IMR-90 (cell line): ENCODE results near the gene CRYGN. TPM values are rescaled to one million over a fixed set of nuclear protein-coding genes. Genes with fewer than 3 reads are reported as not detected.

ENCODE experiments used
- ATAC-seq: fragments of 200-7000 bp; cut with Tn5 transposase; 2 replicates; pipeline ENCODE4 v1.9.1; 2020; ENCODE audit warnings: low read depth, mild to moderate bottlenecking, moderate library complexity
- BruUV-seq: library from RNA; stranded (reverse); fragments of 400-500 nt; replicated peaks from 2 replicates; lab custom pipeline; 2021; lab: Mats Ljungman, UMichigan
- CTCF ChIA-PET: fragments of 300-600 bp; formaldehyde crosslinking; extraction: SDS; loops from one replicate; lab custom pipeline; 2021; ENCODE audit warnings: antibody characterized with exemption; lab: Yijun Ruan, JAX
- POLR2A ChIA-PET: fragments of 300-600 bp; sonication (Branson Sonifier 250); formaldehyde crosslinking; loops from one replicate; lab custom pipeline; 2022; ENCODE audit warnings: antibody characterized with exemption; ENCODE audit not compliant: unreplicated experiment; lab: Charles Lee
- DNase-seq: peaks from one replicate; pipeline ENCODE4 v3.0.0; 2013
- H2AFZ ChIP-seq: replicated peaks from 2 replicates; pipeline ENCODE3; 2013; ENCODE audit warnings: low read length, mild to moderate bottlenecking; ENCODE audit not compliant: poor library complexity
- H2AK5ac ChIP-seq: 2 replicates; pipeline ENCODE4 v1.6.1; 2013; ENCODE audit warnings: low read depth, low read length, inconsistent platforms
- H2AK9ac ChIP-seq: replicated peaks from 2 replicates; pipeline ENCODE3; 2013; ENCODE audit warnings: mild to moderate bottlenecking, low read depth, low read length, moderate library complexity; ENCODE audit not compliant: poor library complexity
- H2BK120ac ChIP-seq: 2 replicates; pipeline ENCODE4 v1.6.1; 2013; ENCODE audit warnings: low read depth, low read length, inconsistent platforms
- H2BK15ac ChIP-seq: 3 replicates; pipeline ENCODE4 v1.6.1; 2013; ENCODE audit warnings: low read depth, low read length, inconsistent platforms
- H2BK20ac ChIP-seq: 2 replicates; pipeline ENCODE4 v1.6.1; 2013; ENCODE audit warnings: low read depth, mild to moderate bottlenecking, inconsistent platforms, low read length, moderate library complexity
- H2BK5ac ChIP-seq: 2 replicates; pipeline ENCODE4 v1.6.1; 2013; ENCODE audit warnings: mild to moderate bottlenecking, low read depth, low read length, inconsistent platforms; ENCODE audit not compliant: poor library complexity, severe bottlenecking
- H3K14ac ChIP-seq: replicated peaks from 2 replicates; pipeline ENCODE4 v1.6.1; 2013; ENCODE audit warnings: low read depth, low read length, inconsistent platforms
- H3K18ac ChIP-seq: 2 replicates; pipeline ENCODE4 v1.6.1; 2013; ENCODE audit warnings: low read depth, low read length, control low read depth
- H3K23ac ChIP-seq: 2 replicates; pipeline ENCODE4 v1.6.1; 2013; ENCODE audit warnings: low read depth, low read length, inconsistent platforms
- H3K27ac ChIP-seq: 2 replicates; pipeline ENCODE4 v1.5.1; 2013; ENCODE audit warnings: mild to moderate bottlenecking, control low read depth, low read length; ENCODE audit not compliant: insufficient read depth
- H3K27me3 ChIP-seq: 2 replicates; pipeline ENCODE4 v1.6.1; 2013; ENCODE audit warnings: low read length; ENCODE audit not compliant: control insufficient read depth, insufficient read depth
- H3K36me3 ChIP-seq: 2 replicates; pipeline ENCODE4 v1.6.1; 2013; ENCODE audit warnings: low read length, mixed read lengths; ENCODE audit not compliant: control insufficient read depth, insufficient read depth
- H3K4ac ChIP-seq: 2 replicates; pipeline ENCODE4 v1.6.1; 2013; ENCODE audit warnings: low read depth, low read length, inconsistent platforms
- H3K4me1 ChIP-seq: 2 replicates; pipeline ENCODE4 v1.6.1; 2013; ENCODE audit warnings: low read length, mixed read lengths; ENCODE audit not compliant: control insufficient read depth, insufficient read depth
- H3K4me2 ChIP-seq: 2 replicates; pipeline ENCODE4 v1.6.1; 2013; ENCODE audit warnings: low read depth, mild to moderate bottlenecking, control low read depth, low read length, moderate library complexity
- H3K4me3 ChIP-seq: 2 replicates; pipeline ENCODE4 v1.5.1; 2013; ENCODE audit warnings: low read depth, mild to moderate bottlenecking, control low read depth, low read length, moderate library complexity; ENCODE audit not compliant: insufficient read depth
- H3K56ac ChIP-seq: 2 replicates; pipeline ENCODE4 v1.6.1; 2013; ENCODE audit warnings: low read length, inconsistent platforms; ENCODE audit not compliant: insufficient read depth; ENCODE audit errors: extremely low read depth
- H3K79me1 ChIP-seq, 2 experiments: 2 replicates each; pipeline ENCODE4 v1.6.1; 2013; ENCODE audit warnings: low read length in 2 of 2, inconsistent platforms in 1 of 2, low read depth in 1 of 2
- H3K9ac ChIP-seq: 2 replicates; pipeline ENCODE4 v1.6.1; 2013; ENCODE audit warnings: low read depth, low read length, control low read depth
- H3K9me1 ChIP-seq: 2 replicates; pipeline ENCODE4 v1.6.1; 2013; ENCODE audit warnings: low read length, inconsistent platforms; ENCODE audit not compliant: insufficient read depth
- H3K9me3 ChIP-seq: 2 replicates; pipeline ENCODE4 v1.6.1; 2013; ENCODE audit warnings: low read length; ENCODE audit not compliant: control insufficient read depth, insufficient read depth
- H4K20me1 ChIP-seq: 2 replicates; pipeline ENCODE4 v1.6.1; 2013; ENCODE audit warnings: low read length, inconsistent platforms; ENCODE audit not compliant: insufficient read depth
- H4K5ac ChIP-seq: 2 replicates; pipeline ENCODE4 v1.6.1; 2013; ENCODE audit warnings: mild to moderate bottlenecking, low read depth, low read length, control low read depth
- H4K8ac ChIP-seq, 2 experiments: 2 replicates each; pipeline ENCODE4 v1.6.1; 2013; ENCODE audit warnings: low read depth in 2 of 2, low read length in 2 of 2, control low read depth in 1 of 2, inconsistent platforms in 1 of 2
- H4K91ac ChIP-seq: 2 replicates; pipeline ENCODE4 v1.6.1; 2013; ENCODE audit warnings: low read depth, low read length, inconsistent platforms; ENCODE audit not compliant: insufficient read depth
- BHLHE40 ChIP-seq: fragments of 150-350 bp; IDR thresholded peaks from 2 replicates; pipeline ENCODE4 v1.6.1; 2016; ENCODE audit warnings: mild to moderate bottlenecking, low read depth, low read length
- CEBPB ChIP-seq: IDR thresholded peaks from 2 replicates; pipeline ENCODE4 v1.6.1; 2012; ENCODE audit warnings: low read depth, low read length, improper control_type of control experiment
- CHD1 ChIP-seq: IDR thresholded peaks from 2 replicates; pipeline ENCODE4 v1.6.1; 2012; ENCODE audit warnings: low read depth, low read length, improper control_type of control experiment
- FOS ChIP-seq: fragments of 150-350 bp; IDR thresholded peaks from 2 replicates; pipeline ENCODE4 v1.6.1; 2016; ENCODE audit warnings: low read depth, low read length
- MAFK ChIP-seq: IDR thresholded peaks from 2 replicates; pipeline ENCODE4 v1.6.1; 2012; ENCODE audit warnings: low read depth, low read length, improper control_type of control experiment
- MAZ ChIP-seq: IDR thresholded peaks from 2 replicates; pipeline ENCODE4 v1.6.1; 2012; ENCODE audit warnings: low read depth, mild to moderate bottlenecking, low read length, improper control_type of control experiment, moderate library complexity, borderline replicate concordance
- MXI1 ChIP-seq: IDR thresholded peaks from 2 replicates; pipeline ENCODE4 v1.6.1; 2012; ENCODE audit warnings: low read depth, mild to moderate bottlenecking, low read length, moderate library complexity, borderline replicate concordance
- NFE2L2 ChIP-seq: fragments of 150-350 bp; IDR thresholded peaks from 2 replicates; pipeline ENCODE4 v1.6.1; 2016; ENCODE audit warnings: low read depth, mild to moderate bottlenecking, low read length
- POLR2A ChIP-seq: IDR thresholded peaks from 2 replicates; pipeline ENCODE4 v1.6.1; 2012; ENCODE audit warnings: mild to moderate bottlenecking, low read depth, low read length
- RAD21 ChIP-seq: IDR thresholded peaks from 2 replicates; pipeline ENCODE4 v1.6.1; 2012; ENCODE audit warnings: low read length, improper control_type of control experiment
- RCOR1 ChIP-seq: IDR thresholded peaks from 2 replicates; pipeline ENCODE4 v1.6.1; 2012; ENCODE audit warnings: mild to moderate bottlenecking, low read length, improper control_type of control experiment; ENCODE audit not compliant: insufficient replicate concordance
- RFX5 ChIP-seq: IDR thresholded peaks from 2 replicates; pipeline ENCODE4 v1.8.0; 2012; ENCODE audit warnings: low read depth, mild to moderate bottlenecking, low read length, moderate library complexity
- SMC3 ChIP-seq: fragments of 150-350 bp; IDR thresholded peaks from 2 replicates; pipeline ENCODE4 v1.6.1; 2016; ENCODE audit warnings: low read depth, mild to moderate bottlenecking, antibody characterized with exemption, low read length, moderate library complexity
- WGBS, 2 experiments: methylation state at CpG; one replicate each; pipeline versions ENCODE4 v1.1.5 to v1.1.7; 2013; ENCODE audit warnings: missing lambda C conversion rate in 2 of 2; ENCODE audit not compliant: insufficient read length in 1 of 2; ENCODE audit errors: extremely low coverage in 2 of 2; 5-methylcytosine and 5-hydroxymethylcytosine counted together
- dilution Hi-C: fragments of 300-500 bp; cut with HindIII; formaldehyde crosslinking; loops from one replicate; pipeline ENCODE4 v1.14.3; 2018; ENCODE audit warnings: low sequenced_read_pairs; ENCODE audit not compliant: unreplicated experiment
- in situ Hi-C: fragments of 300-500 bp; cut with MboI; formaldehyde crosslinking; loops from 3 replicates; pipeline ENCODE4 v1.14.3; 2019; ENCODE audit warnings: low sequenced_read_pairs, inconsistent platforms, mixed read lengths
- intact Hi-C: fragments of 100-400 bp; cut with micrococcal nuclease; formaldehyde crosslinking; loops from 2 replicates; pipeline ENCODE4 v1.10.0; 2022
- polyA plus RNA-seq, 3 experiments: library from polyadenylated mRNA; depleted of rRNA; stranded (reverse); fragments of >200 nt; gene quantifications; 2 replicates each; pipeline ENCODE4 v1.2.3, GENCODE V29; 2012; ENCODE audit warnings: low replicate concordance in 1 of 3
- total RNA-seq: library from RNA; depleted of rRNA; stranded (reverse); fragments of >200 nt; gene quantifications from 2 replicates; pipeline ENCODE4 v1.2.3, GENCODE V29; 2012
- TF ChIP-seq, protein P1 (sequence below): fragments of 150-350 bp; IDR thresholded peaks from 2 replicates; pipeline ENCODE4 v1.6.1; 2016; ENCODE audit warnings: low read depth, mild to moderate bottlenecking, low read length, moderate library complexity, borderline replicate concordance
- TF ChIP-seq, protein P2 (sequence below): conservative IDR thresholded peaks from 2 replicates; pipeline ENCODE4 v1.5.1; 2012; ENCODE audit warnings: mild to moderate bottlenecking, low read depth, low read length, improper control_type of control experiment
- TF ChIP-seq, protein P3 (sequence below): fragments of 150-350 bp; IDR thresholded peaks from 2 replicates; pipeline ENCODE4 v1.6.1; 2017; ENCODE audit warnings: mild to moderate bottlenecking, antibody characterized with exemption, low read length, low read depth

The CRYGN gene
- total and polyA plus RNA-seq, 2 of the 4 experiments (the other 2 are of a cell fraction): not detected

DNA sequence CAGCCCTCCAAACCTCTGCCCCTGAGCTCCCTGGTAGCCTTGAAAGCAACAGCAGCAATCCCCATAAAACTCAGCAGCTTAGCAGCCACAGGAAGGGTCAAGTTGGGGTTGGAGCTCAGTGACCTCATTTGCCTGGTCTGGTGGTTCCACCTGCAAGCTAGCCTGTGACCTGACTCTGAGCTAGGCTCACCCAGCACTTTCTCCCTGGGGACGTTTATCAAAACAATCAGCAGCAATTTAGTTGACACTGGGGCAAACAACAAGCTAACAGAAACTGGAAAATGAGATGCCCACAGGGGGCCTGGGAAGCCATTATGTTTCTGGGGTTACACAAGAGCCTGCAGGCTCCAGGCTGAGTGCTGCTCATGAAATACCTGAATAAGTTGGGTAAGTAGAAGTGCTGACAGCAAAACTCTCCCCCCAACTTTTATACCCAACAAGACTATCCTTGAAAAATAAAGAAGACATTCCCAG, 22.4 kb upstream of the CRYGN start:
- no peak overlapping the region for H3K18ac ChIP-seq
- H3K4ac ChIP-seq: no peak overlapping the region
- no peak for TF ChIP-seq BHLHE40
- TF ChIP-seq MAZ: no peak
- TF ChIP-seq CHD1: no peak
- no peak for TF ChIP-seq RFX5
- no peak for TF ChIP-seq CEBPB
- TF ChIP-seq, protein P1, sequence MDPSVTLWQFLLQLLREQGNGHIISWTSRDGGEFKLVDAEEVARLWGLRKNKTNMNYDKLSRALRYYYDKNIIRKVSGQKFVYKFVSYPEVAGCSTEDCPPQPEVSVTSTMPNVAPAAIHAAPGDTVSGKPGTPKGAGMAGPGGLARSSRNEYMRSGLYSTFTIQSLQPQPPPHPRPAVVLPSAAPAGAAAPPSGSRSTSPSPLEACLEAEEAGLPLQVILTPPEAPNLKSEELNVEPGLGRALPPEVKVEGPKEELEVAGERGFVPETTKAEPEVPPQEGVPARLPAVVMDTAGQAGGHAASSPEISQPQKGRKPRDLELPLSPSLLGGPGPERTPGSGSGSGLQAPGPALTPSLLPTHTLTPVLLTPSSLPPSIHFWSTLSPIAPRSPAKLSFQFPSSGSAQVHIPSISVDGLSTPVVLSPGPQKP: no peak
- TF ChIP-seq RAD21: no peak
- TF ChIP-seq POLR2A: no peak
- no peak for TF ChIP-seq MAFK
- no peak for TF ChIP-seq NFE2L2
- TF ChIP-seq RCOR1: no peak
- TF ChIP-seq, protein P2, sequence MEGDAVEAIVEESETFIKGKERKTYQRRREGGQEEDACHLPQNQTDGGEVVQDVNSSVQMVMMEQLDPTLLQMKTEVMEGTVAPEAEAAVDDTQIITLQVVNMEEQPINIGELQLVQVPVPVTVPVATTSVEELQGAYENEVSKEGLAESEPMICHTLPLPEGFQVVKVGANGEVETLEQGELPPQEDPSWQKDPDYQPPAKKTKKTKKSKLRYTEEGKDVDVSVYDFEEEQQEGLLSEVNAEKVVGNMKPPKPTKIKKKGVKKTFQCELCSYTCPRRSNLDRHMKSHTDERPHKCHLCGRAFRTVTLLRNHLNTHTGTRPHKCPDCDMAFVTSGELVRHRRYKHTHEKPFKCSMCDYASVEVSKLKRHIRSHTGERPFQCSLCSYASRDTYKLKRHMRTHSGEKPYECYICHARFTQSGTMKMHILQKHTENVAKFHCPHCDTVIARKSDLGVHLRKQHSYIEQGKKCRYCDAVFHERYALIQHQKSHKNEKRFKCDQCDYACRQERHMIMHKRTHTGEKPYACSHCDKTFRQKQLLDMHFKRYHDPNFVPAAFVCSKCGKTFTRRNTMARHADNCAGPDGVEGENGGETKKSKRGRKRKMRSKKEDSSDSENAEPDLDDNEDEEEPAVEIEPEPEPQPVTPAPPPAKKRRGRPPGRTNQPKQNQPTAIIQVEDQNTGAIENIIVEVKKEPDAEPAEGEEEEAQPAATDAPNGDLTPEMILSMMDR: no peak
- no peak for TF ChIP-seq MXI1
- TF ChIP-seq FOS: no peak
- TF ChIP-seq SMC3: no peak
- TF ChIP-seq, protein P3, sequence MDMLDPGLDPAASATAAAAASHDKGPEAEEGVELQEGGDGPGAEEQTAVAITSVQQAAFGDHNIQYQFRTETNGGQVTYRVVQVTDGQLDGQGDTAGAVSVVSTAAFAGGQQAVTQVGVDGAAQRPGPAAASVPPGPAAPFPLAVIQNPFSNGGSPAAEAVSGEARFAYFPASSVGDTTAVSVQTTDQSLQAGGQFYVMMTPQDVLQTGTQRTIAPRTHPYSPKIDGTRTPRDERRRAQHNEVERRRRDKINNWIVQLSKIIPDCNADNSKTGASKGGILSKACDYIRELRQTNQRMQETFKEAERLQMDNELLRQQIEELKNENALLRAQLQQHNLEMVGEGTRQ: no peak
- POLR2A ChIA-PET: interaction anchor here (0.6 kb wide), 1 partner anchor 158 kb away, joined by 12 read pairs; no protein-coding TSS in a partner anchor
- H3K4me1 ChIP-seq: peaks cover 14% of the 10 kb centered on the region
- no peak overlapping the region for H2AFZ ChIP-seq
- no peak overlapping the region for H3K9ac ChIP-seq
- peaks cover 10% of the 10 kb centered on the region for H3K9me1 ChIP-seq
- H3K27ac ChIP-seq: no peak overlapping the region
- no peak overlapping the region for H2AK5ac ChIP-seq
- no peak overlapping the region for H4K8ac ChIP-seq
- dilution Hi-C loops (no loop called here), in situ Hi-C loops (loop anchor here (25.0 kb wide), 1 partner anchor 300 kb away; no protein-coding TSS in a partner anchor), intact Hi-C loops (loop anchor here (5.0 kb wide), 1 partner anchor 170 kb away; no protein-coding TSS in a partner anchor)
- no peak overlapping the region for H4K91ac ChIP-seq
- ATAC-seq (no peak), DNase-seq (no peak)
- H2BK120ac ChIP-seq: no peak overlapping the region
- no peak overlapping the region for H2BK15ac ChIP-seq
- H4K5ac ChIP-seq: no peak overlapping the region
- no peaks in the 10 kb centered on the region for H4K20me1 ChIP-seq
- H3K14ac ChIP-seq: no peak overlapping the region
- no peak overlapping the region for H2BK20ac ChIP-seq
- WGBS, 2 experiments: 100% methylated on average over 1 of the region's 1 CpG; no CpG with 5 or more reads in 1 of the 2 experiments
- no peak overlapping the region for H3K4me2 ChIP-seq
- no peak overlapping the region for H3K23ac ChIP-seq
- BruUV-seq: no TSS peak
- H3K9me3 ChIP-seq: peaks cover 6% of the 10 kb centered on the region
- H3K56ac ChIP-seq: no peak overlapping the region
- CTCF ChIA-PET: no interaction called here
- H3K36me3 ChIP-seq: peaks cover 19% of the 10 kb centered on the region
- H2AK9ac ChIP-seq: no peak overlapping the region
- peaks cover 0 to 10% of the 10 kb centered on the region in 2 experiments; a peak in 1 of 4 replicates for H3K79me1 ChIP-seq
- H2BK5ac ChIP-seq: no peak overlapping the region
- no peaks in the 10 kb centered on the region for H3K27me3 ChIP-seq
- no peak overlapping the region for H3K4me3 ChIP-seq
